Left ventricle myocardium inferior (tissue), 1 donor: ENCODE results near the gene GJB1. TPM values are rescaled to one million over a fixed set of nuclear protein-coding genes. Genes with fewer than 3 reads are reported as not detected.

ENCODE experiments used
- DNase-seq: peaks from one replicate; pipeline ENCODE4 v3.0.0-alpha.2; 2020
- H3K27ac ChIP-seq: fragments of 200-600 bp; replicated peaks from 2 replicates; pipeline ENCODE4 v1.8.0; 2021
- H3K27me3 ChIP-seq: fragments of 200-600 bp; 2 replicates; pipeline ENCODE4 v1.8.0; 2021; ENCODE audit warnings: low read depth
- H3K36me3 ChIP-seq: fragments of 200-600 bp; 2 replicates; pipeline ENCODE4 v1.8.0; 2021
- H3K4me1 ChIP-seq: fragments of 200-600 bp; 2 replicates; pipeline ENCODE4 v1.8.0; 2021
- H3K4me3 ChIP-seq: fragments of 200-600 bp; 2 replicates; pipeline ENCODE4 v1.8.0; 2021; ENCODE audit warnings: mild to moderate bottlenecking, moderate library complexity
- H3K9me3 ChIP-seq: fragments of 200-600 bp; replicated peaks from 2 replicates; pipeline ENCODE4 v1.8.0; 2021
- intact Hi-C: fragments of 100-400 bp; cut with micrococcal nuclease; formaldehyde crosslinking; loops from one replicate; pipeline ENCODE4 v1.11.0; 2022
- total RNA-seq: library from RNA; stranded (reverse); fragmentation: NEBNext Ultra II Directional; extraction: Animal tissue kit (Norgen Biotek cat#: 25700); gene quantifications from one replicate; pipeline ENCODE4 v1.2.1, GENCODE V29; 2021
- TF ChIP-seq, protein P1 (sequence below): fragments of 200-600 bp; IDR thresholded peaks from 2 replicates; pipeline ENCODE4 v1.8.0; 2021; ENCODE audit warnings: antibody characterized with exemption, mild to moderate bottlenecking, borderline replicate concordance
- donor health status: DM: no; HTN: yes; CAD: no; lungs with severe emphysema.

GJB1 gene
- total RNA-seq, 1 donor from 2014 or later: not detected

GRCh38 chrX:71250841-71251240, 27.8 kb downstream of the GJB1 start:
- Histone ChIP-seq H3K9me3 (no peaks in the 10 kb centered on the region), H3K27me3 (no peaks in the 10 kb centered on the region), H3K36me3 (peaks cover 32% of the 10 kb centered on the region), H3K27ac (no peak overlapping the region), H3K4me3 (no peak overlapping the region), H3K4me1 (peaks cover 11% of the 10 kb centered on the region)
- TF ChIP-seq, protein P1, sequence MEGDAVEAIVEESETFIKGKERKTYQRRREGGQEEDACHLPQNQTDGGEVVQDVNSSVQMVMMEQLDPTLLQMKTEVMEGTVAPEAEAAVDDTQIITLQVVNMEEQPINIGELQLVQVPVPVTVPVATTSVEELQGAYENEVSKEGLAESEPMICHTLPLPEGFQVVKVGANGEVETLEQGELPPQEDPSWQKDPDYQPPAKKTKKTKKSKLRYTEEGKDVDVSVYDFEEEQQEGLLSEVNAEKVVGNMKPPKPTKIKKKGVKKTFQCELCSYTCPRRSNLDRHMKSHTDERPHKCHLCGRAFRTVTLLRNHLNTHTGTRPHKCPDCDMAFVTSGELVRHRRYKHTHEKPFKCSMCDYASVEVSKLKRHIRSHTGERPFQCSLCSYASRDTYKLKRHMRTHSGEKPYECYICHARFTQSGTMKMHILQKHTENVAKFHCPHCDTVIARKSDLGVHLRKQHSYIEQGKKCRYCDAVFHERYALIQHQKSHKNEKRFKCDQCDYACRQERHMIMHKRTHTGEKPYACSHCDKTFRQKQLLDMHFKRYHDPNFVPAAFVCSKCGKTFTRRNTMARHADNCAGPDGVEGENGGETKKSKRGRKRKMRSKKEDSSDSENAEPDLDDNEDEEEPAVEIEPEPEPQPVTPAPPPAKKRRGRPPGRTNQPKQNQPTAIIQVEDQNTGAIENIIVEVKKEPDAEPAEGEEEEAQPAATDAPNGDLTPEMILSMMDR: no peak
- intact Hi-C loops: no loop called here
- DNase-seq: no peak

- Histone ChIP-seq H3K27me3 (no peaks in the 10 kb centered on the region), H3K27ac (no peak overlapping the region), H3K4me3 (no peak overlapping the region), H3K4me1 (peaks cover 11% of the 10 kb centered on the region), H3K36me3 (peaks cover 32% of the 10 kb centered on the region), H3K9me3 (no peaks in the 10 kb centered on the region)
- intact Hi-C loops: no loop called here
- DNase-seq: no peak
- TF ChIP-seq, protein P1: no peak
Measured at GRCh38 chrX:71251466-71251973, 28.5 kb downstream of the GJB1 start.

- TF ChIP-seq, protein P1: no peak
- H3K27ac ChIP-seq: no peak overlapping the region
- intact Hi-C loops: no loop called here
Measured at GRCh38 chrX:71252221-71252620, 29.2 kb downstream of the GJB1 start.

DNA sequence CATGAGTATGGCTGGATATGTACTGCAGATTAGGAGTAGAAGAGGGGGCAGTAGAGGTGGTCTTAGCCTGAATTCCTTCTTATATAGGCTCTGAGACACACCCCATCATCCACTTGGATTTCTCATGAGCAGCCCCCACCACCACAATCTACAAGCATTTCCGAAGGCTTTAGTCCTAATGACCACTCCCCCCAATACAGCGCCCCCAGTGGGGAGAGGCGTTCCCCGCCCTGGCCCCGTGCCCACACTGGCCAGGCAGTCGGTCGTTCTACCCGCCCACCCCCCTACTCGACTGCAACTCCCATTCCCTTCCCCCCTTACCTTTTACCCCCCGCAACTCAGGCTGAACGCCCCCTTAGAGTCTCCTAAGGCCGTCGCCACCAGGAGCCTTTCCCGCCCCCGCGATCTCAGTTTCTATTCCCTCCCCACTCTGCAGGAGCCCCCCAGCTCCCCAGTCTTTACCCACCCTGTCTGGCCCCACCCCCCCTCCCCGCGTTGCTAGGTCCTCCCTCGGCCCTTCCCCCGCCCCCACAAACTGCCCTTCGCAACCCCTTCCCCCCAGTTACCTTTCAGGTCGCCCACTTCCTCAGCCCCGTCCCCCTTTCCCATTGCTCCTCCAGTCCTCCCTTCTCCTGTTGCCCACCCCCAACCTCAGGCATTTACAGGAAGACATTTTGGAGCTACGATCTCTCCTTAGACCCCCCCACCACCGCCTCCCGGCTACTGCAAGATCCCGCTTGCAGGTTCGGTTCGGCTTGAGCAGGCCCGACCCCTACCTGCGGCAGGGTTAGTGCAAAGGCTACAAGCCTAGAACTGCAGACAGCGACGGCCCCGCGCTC, 30.4 kb downstream of the GJB1 start:
- intact Hi-C loops: no loop called here
- Histone ChIP-seq H3K4me1 (peaks cover 11% of the 10 kb centered on the region), H3K4me3 (peak overlapping the region; percentile 75), H3K36me3 (peaks cover 16% of the 10 kb centered on the region), H3K27ac (peak overlapping the region; percentile 90), H3K9me3 (no peaks in the 10 kb centered on the region), H3K27me3 (no peaks in the 10 kb centered on the region)
- DNase-seq: peak; percentile 20
- TF ChIP-seq, protein P1: peak; percentile 52

More at GRCh38 chrX:71252221-71252620, 29.2 kb downstream of the GJB1 start:
- H3K4me3 ChIP-seq: no peak overlapping the region
- H3K27me3 ChIP-seq: no peaks in the 10 kb centered on the region
- H3K4me1 ChIP-seq: peaks cover 11% of the 10 kb centered on the region
- H3K36me3 ChIP-seq: peaks cover 28% of the 10 kb centered on the region
- H3K9me3 ChIP-seq: no peaks in the 10 kb centered on the region
- DNase-seq: no peak

GRCh38 chrX:71254092-71254963, 31.3 kb downstream of the GJB1 start, which contains the start of gene ZMYM3:
TSS of gene ZMYM3 (minus strand) at chrX:71254140. CDS start at chrX:71253255, 885 bp downstream.
- peak within 1 kb of the TSS; percentile 75 for H3K4me3 ChIP-seq
- H3K27ac ChIP-seq: peak within 1 kb of the TSS; percentile 90
- peaks cover 9% of the 10 kb centered on the region for H3K36me3 ChIP-seq
- TF ChIP-seq, protein P1: no peak
- peak; percentile 85 for DNase-seq
- intact Hi-C loops: no loop called here
- H3K4me1 ChIP-seq: peaks cover 11% of the 10 kb centered on the region
- no peaks in the 10 kb centered on the region for H3K27me3 ChIP-seq
- no peaks in the 10 kb centered on the region for H3K9me3 ChIP-seq
